ENCODE data around the gene IYD. TPM values are rescaled to one million over a fixed set of nuclear protein-coding genes. Genes with fewer than 3 reads are reported as not detected.

IYD gene
- polyA plus RNA-seq, 1 experiment, result not detected

DNA sequence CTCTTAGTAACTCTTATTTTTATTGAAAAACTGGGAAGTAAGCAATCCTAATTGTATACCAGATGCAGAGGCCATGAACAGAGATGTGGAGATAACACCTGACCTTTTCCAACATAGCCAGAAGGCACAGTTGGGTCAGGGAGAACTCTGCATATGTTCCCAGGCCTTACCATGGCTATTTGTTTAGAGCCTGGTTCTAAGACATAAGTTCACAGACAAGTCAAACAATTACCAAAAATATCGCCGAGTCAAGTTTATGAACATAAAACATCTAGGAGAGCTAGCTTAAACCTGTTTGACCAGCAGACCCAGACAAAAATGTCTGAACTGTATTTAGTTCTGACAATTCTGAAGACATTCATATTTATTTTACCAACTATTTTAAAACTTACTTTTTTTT, 26.7 kb upstream of the IYD start:
- TF ChIP-seq, protein P1, sequence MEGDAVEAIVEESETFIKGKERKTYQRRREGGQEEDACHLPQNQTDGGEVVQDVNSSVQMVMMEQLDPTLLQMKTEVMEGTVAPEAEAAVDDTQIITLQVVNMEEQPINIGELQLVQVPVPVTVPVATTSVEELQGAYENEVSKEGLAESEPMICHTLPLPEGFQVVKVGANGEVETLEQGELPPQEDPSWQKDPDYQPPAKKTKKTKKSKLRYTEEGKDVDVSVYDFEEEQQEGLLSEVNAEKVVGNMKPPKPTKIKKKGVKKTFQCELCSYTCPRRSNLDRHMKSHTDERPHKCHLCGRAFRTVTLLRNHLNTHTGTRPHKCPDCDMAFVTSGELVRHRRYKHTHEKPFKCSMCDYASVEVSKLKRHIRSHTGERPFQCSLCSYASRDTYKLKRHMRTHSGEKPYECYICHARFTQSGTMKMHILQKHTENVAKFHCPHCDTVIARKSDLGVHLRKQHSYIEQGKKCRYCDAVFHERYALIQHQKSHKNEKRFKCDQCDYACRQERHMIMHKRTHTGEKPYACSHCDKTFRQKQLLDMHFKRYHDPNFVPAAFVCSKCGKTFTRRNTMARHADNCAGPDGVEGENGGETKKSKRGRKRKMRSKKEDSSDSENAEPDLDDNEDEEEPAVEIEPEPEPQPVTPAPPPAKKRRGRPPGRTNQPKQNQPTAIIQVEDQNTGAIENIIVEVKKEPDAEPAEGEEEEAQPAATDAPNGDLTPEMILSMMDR (IDR thresholded peaks at IDR 0.05; ENCODE audit: low read depth, low read length), result no peak
- Histone ChIP-seq H3K27ac (ENCODE audit: low read depth, low read length) (no peak overlapping the region), H3K27me3 (ENCODE audit: control insufficient read depth, insufficient read depth, low read length) (peaks cover 6% of the 10 kb centered on the region), H3K9me3 (ENCODE audit: control insufficient read depth, insufficient read depth, low read length) (no peaks in the 10 kb centered on the region), H3K4me3 (ENCODE audit: low read depth, low read length) (no peak overlapping the region)
- POLR2A ChIA-PET, result interaction anchor here (0.6 kb wide), 1 partner anchor 308 kb away, joined by 3 read pairs; no protein-coding TSS in a partner anchor
- no peak for DNase-seq (ENCODE audit: low read depth, low spot score)
- CTCF ChIA-PET, result interaction anchor here (0.8 to 2.7 kb wide), 4 partner anchors 53 to 473 kb away, joined by 3 to 11 read pairs (median 4); no protein-coding TSS in a partner anchor

DNA sequence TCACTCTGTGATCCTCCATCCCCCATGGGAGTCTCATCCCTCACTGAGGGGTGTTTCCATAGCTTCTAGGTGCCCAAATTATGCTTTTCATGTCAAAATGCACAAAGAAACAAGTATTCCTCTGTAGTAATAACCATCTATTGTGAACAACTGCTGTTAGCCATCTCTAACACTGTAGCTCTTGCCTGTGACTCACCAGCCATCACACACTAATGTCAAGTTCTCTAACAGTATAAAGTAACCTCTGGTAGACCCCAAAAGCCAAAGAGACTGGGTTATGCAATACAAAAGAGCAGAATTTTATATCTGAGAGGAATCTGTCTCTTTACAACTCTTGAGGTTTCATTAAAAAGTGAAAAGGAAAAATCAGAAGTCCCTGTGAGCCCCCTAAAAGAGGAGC, 25.4 kb upstream of the IYD start:
- Histone ChIP-seq H3K27ac (ENCODE audit: low read depth, low read length) (no peak overlapping the region), H3K9me3 (ENCODE audit: control insufficient read depth, insufficient read depth, low read length) (no peaks in the 10 kb centered on the region), H3K4me3 (ENCODE audit: low read depth, low read length) (no peak overlapping the region), H3K27me3 (ENCODE audit: control insufficient read depth, insufficient read depth, low read length) (peaks cover 3% of the 10 kb centered on the region)
- TF ChIP-seq, protein P1 (IDR thresholded peaks at IDR 0.05; ENCODE audit: low read depth, low read length), result no peak
- ChIA-PET CTCF (interaction anchor here (1.4 to 2.7 kb wide), 2 partner anchors 263 to 472 kb away, joined by 3 to 11 read pairs; no protein-coding TSS in a partner anchor), POLR2A (no interaction called here)
- DNase-seq (ENCODE audit: low read depth, low spot score), result no peak

DNA sequence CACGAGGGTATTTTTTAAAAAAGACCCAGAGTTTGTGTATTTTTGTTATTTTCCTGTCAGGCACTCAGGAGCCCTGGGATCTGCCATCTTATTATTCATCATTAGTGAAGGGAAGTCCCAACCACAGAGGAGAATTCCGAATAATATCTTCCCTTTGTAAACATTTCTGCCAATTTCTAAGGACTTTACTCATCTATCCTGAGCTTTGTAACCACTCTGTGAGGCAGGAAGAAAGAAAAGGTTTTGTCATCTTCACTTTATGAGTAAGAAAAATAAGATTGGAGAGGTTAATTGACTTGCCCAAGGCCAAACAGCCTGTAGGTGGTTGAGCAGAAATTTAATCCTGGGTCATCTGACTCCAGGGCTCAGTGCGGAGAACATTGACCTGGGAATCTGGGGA, 23.0 kb upstream of the IYD start:
- CTCF ChIA-PET, result no interaction called here
- TF ChIP-seq, protein P1 (IDR thresholded peaks at IDR 0.05; ENCODE audit: low read depth, low read length), result no peak
- Histone ChIP-seq H3K9me3 (ENCODE audit: control insufficient read depth, insufficient read depth, low read length) (no peaks in the 10 kb centered on the region), H3K27me3 (ENCODE audit: control insufficient read depth, insufficient read depth, low read length) (peaks cover 3% of the 10 kb centered on the region), H3K4me3 (ENCODE audit: low read depth, low read length) (no peak overlapping the region), H3K27ac (ENCODE audit: low read depth, low read length) (no peak overlapping the region)
- POLR2A ChIA-PET, result no interaction called here
- DNase-seq (ENCODE audit: low read depth, low spot score), result no peak

DNA sequence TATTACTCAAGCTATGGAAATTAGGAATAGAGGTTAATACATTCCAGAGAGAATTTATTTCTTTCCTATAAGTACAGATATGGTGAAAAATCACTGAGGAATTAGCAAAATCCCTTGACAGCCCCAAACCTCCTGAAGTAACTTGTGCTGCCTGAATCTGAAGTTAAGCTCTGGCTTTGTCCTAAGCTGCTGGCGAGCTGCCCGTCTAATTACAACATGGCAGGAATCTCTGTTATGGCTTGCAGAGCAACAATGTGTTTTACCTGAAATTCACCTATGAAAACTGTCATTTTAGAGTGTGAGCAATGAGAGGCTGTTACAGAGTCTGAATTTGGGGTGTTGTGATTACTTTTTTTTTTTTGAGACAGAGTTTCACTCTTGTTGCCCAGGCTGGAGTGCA, 22.5 kb upstream of the IYD start:
- DNase-seq (ENCODE audit: low read depth, low spot score), result no peak
- CTCF ChIA-PET, result interaction anchor here (1.6 kb wide), 1 partner anchor 265 kb away, joined by 4 read pairs; no protein-coding TSS in a partner anchor
- TF ChIP-seq, protein P1 (IDR thresholded peaks at IDR 0.05; ENCODE audit: low read depth, low read length), result no peak
- peaks cover 3% of the 10 kb centered on the region for H3K27me3 ChIP-seq (ENCODE audit: control insufficient read depth, insufficient read depth, low read length)
- H3K9me3 ChIP-seq (ENCODE audit: control insufficient read depth, insufficient read depth, low read length), result no peaks in the 10 kb centered on the region
- H3K27ac ChIP-seq (ENCODE audit: low read depth, low read length), result no peak overlapping the region
- POLR2A ChIA-PET, result no interaction called here
- no peak overlapping the region for H3K4me3 ChIP-seq (ENCODE audit: low read depth, low read length)

DNA sequence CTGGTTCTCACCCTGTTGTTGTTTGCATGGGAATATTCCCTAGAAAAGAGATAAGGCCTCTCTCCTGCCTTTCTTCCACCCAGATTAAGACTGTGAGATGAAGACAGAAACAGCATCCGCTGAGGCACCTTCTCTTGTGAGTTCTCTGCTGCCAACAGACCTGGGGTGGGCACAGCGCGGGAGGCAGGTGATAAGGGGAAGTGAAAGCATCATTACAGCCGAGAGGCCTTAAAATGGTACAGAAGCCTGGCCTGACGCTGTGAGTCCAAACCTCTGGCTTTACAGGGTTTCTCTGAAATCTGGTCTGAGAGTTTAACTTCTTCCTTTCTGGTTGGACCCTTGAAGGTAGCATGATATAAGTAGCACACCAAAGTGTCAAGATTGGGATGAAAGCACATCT, 21.0 kb upstream of the IYD start:
- POLR2A ChIA-PET, result no interaction called here
- TF ChIP-seq, protein P1 (IDR thresholded peaks at IDR 0.05; ENCODE audit: low read depth, low read length), result no peak
- CTCF ChIA-PET, result interaction anchor here (1.6 kb wide), 1 partner anchor 267 kb away, joined by 4 read pairs; no protein-coding TSS in a partner anchor

More for the DNA sequence above, 21.0 kb upstream of the IYD start:
- no peak overlapping the region for H3K27ac ChIP-seq (ENCODE audit: low read depth, low read length)
- H3K27me3 ChIP-seq (ENCODE audit: control insufficient read depth, insufficient read depth, low read length), result peaks cover 3% of the 10 kb centered on the region
- DNase-seq (ENCODE audit: low read depth, low spot score), result no peak
- no peaks in the 10 kb centered on the region for H3K9me3 ChIP-seq (ENCODE audit: control insufficient read depth, insufficient read depth, low read length)
- no peak overlapping the region for H3K4me3 ChIP-seq (ENCODE audit: low read depth, low read length)

Data from AG04450 (cell line).